Stimulated activated CD4-positive, alpha-beta T cell treated with anti-CD3 and anti-CD28 coated beads, TNF-alpha, amount 100 ng/mL, for 1 hour (primary cell): Measurements from ENCODE around the gene NCOA1.

Experiments
- DNase-seq, 3 donors: peaks; one replicate each; pipeline ENCODE4 v3.0.0-alpha.2; 2020; ENCODE audit warnings: low read depth in 3 of 3, low spot score in 1 of 3

NCOA1 gene

DNA sequence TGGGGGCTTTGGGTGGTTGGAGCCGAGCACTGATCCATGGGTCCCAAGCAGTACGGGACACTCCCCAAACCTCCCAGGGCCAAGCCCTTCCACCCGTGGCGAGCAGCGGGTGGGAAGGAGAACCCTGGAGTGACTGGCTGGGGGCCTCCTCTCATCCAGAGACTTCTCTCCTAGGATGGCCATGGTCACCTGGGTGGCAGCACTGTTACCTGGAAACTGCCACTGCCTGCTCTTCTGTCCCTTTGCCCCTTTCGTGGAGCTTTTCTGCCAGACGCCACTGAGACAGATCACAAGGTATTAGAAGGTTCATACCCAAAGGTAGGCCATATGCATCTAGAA, 329.1 kb downstream of the NCOA1 start:
- DNase-seq = no peak
